Measurements from ENCODE around the gene FAM3C.
"Not testable (repeated sequence)": the region's sequence is repeated elsewhere in the genome, so short reads cannot be mapped to it uniquely, and the experiment has no call there.

The FAM3C gene, protein sequence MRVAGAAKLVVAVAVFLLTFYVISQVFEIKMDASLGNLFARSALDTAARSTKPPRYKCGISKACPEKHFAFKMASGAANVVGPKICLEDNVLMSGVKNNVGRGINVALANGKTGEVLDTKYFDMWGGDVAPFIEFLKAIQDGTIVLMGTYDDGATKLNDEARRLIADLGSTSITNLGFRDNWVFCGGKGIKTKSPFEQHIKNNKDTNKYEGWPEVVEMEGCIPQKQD

DNA sequence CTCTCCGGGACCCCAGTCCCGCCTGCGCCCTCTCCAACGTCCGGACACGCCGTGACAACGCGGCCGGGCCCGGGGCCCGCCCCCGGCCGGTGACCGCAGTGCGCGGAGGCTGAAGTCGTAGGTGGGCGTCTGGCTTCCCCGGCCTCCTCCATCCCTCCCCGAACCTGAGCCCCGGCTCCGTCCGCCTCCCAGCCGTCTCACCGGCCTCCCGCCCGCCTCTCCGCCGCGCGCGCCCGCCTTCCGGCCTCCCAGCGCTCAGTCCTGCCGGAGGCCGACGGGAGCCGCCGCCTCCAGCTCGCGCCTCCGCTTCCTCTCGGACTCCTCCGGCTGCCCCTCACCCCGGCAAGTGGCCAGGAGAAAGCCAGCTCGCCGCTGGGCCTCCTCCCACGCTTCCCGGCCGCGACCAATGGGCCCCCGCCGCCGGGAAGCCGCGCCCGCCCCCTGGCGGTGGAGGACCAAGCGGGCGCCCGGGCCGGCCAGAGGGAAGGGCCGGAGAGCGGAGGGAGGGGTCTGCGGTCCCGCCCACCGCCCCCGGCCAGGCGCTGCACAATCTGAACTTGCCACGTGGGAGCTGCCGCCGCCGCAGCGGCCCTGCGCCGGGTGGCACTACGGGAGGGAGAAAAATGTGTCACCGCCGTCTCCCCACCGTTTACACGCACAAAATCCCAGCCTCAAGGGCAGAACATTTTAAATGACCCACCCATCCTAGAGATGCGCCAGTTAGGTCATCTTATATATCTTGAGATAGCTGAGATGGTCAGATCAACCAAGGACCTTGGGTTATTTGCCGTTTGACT, at the start of gene FAM3C:
Gene FAM3C (minus strand): TSS at position 348 of the 797 bp plus-strand sequence. CDS start 13,339 bp downstream, outside the sequence.
- in situ Hi-C loops (cut with MboI; ENCODE audit: low sequenced_read_pairs): no loop called here

- in situ Hi-C loops (cut with MboI; ENCODE audit: low sequenced_read_pairs): no loop called here
Observed at GRCh38 chr7:121442845-121443244, 46.7 kb upstream of the FAM3C start.

DNA sequence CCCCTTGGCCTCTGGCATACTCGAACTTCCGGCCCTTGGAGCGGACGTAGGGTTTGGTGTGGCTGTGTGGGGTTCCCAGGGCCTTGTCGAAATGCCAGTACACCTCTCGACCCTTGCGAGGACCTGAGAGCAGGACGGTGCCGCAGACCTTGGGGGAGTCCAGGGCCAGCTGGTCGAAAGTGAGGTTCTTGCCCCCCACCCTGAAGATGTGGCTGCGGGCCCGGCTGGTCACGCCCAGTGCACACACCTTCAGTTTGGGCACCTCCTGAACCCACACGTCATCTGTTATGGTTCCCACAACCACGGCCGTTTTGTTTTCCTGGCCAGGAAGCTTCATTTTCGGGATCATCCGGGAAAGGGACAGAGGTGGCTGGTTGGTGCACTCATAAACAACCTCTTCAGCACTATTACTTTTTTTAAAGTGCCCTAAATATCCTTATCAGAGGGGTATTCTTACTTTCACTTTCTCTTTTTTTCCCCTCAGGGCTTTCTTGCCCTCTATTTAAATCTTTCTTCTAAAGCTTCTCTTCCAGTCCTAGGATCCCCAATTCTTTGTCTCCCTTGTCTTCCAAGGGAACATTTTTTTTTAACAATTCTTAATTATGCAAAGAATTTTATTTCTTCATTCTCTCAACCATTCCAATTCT, 44.9 kb upstream of the FAM3C start:
- in situ Hi-C loops (cut with MboI; ENCODE audit: low sequenced_read_pairs): no loop called here

DNA sequence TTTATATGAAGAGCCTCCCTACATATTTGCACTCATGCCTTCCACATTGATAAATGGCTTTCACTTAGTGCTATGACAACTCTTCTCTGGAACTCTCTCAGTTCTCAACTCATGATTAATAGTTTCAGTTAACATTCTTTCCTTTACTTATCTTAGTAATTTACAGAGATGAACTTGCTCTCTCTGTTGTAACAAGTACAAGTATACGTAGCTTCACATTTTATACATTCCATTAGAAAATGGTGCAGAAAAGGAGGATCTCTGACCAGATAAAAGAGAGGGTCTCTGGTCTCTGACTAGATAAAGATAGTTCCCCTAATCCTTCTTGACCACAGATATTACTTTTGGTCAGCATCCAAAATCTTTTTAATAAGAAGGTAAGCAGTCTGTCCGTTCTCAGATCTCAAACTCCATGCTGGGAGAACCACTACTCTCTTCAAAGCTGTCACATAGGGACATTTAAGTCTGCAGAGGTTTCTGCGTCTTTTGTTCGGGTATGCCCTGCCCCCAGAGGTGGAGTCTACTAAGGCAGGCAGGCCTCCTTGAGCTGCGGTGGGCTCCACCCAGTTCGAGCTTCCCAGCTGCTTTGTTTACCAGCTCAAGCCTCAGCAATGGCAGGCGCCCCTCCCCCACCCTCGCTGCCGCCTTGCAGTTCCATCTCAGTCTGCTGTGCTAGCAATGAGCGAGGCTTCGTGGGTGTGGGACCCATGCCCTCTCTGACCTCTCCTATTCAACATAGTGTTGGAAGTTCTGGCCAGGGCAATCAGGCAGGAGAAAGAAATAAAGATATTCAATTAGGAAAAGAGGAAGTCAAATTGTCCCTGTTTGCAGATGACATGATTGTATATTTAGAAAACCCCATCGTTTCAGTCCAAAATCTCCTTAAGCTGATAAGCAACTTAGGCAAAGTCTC, 42.2 kb upstream of the FAM3C start:
- in situ Hi-C loops (cut with MboI; ENCODE audit: low sequenced_read_pairs): not testable (repeated sequence)

DNA sequence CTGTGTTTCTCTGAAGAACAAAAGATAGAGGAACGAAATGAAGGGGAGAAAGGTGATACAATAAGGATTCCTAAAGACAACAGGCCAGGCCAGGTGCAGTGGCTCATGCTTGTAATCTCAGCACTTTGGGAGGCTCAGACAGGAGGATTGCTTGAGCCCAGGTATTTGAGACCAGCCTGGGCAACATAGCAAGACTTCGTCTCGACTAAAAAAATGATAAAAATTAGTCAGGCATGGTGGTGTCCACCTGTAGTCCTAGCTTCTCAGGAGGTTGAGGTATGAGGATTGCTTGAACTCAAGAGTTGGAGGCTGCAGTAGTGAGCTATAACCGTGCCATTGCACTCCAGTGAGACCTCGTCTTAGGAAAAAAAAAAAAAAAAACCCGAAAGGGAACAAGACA, 41.4 kb upstream of the FAM3C start:
- in situ Hi-C loops (cut with MboI; ENCODE audit: low sequenced_read_pairs): no loop called here

GRCh38 chr7:121436688-121437087, 40.6 kb upstream of the FAM3C start:
- in situ Hi-C loops (cut with MboI; ENCODE audit: low sequenced_read_pairs): no loop called here

DNA sequence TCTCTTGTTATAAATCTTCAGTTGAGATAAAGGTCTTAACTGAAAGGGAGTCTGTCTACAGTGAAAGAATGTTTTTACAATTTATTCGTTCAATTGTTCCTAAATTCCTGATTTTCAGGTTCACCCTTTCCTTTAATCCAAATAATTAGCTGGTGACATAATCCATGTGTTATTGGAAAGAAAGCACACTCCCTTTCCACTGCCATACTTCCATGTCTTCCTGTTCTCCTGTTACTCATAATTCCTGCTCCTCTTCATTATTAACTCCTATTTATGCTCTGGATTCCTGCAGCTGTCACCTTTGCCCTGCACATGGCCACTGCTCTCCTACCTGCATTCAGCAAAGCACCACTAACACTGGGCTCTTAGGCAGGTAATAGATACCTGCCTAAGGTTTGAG, 40.0 kb upstream of the FAM3C start:
- in situ Hi-C loops (cut with MboI; ENCODE audit: low sequenced_read_pairs): no loop called here

- in situ Hi-C loops (cut with MboI; ENCODE audit: low sequenced_read_pairs): no loop called here
Observed at GRCh38 chr7:121433775-121434174, 37.7 kb upstream of the FAM3C start.

DNA sequence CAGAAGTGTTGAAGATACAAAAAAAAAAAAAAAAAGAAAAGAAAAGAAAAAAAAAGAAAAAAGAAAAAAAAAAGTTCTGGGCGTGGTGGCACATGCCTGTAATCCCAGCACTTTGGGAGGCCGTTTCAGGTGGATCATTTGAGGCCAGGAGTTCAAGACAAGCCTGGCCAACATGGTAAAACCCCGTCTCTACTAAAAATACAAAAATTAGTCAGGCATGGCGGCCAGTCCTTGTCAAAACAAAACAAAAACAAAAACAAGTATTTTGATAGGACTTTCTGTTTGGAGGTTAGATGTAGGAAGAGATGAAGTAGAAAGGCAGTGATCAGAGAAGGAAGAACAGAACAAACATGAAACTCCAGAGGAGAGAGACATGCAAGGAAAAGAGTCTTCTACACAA, 36.4 kb upstream of the FAM3C start:
- in situ Hi-C loops (cut with MboI; ENCODE audit: low sequenced_read_pairs): not testable (repeated sequence)

- in situ Hi-C loops (cut with MboI; ENCODE audit: low sequenced_read_pairs): no loop called here
Observed at GRCh38 chr7:121431996-121432395, 35.9 kb upstream of the FAM3C start.

DNA sequence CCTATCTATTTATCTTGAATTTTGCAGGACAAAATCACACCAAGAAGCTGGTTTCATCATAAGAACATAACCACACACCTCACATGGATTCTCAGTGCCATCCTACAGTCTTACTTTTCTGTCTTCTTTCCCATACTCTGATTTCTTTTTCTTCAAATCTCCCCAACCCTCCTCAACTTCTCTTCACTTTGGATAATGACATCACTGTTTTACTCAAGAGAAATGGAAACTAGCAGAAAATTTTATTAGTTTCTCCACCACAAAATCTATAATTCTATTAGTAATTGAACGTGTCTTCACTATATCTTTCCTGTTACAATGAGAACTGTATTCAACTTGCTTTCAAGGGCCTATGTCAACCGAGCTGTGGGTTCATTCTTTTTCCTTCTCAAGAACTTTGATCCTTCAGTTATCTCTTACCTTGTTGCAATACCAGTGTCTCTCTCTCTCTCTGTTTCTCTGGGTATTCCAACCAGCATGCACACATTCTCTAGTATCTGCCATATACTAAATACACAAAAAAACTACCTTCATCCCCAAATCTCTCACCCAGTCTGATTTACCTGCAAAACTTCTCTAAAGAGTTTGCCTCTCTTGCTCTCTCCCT, 35.4 kb upstream of the FAM3C start:
- in situ Hi-C loops (cut with MboI; ENCODE audit: low sequenced_read_pairs): no loop called here

- in situ Hi-C loops (cut with MboI; ENCODE audit: low sequenced_read_pairs): no loop called here
Observed at GRCh38 chr7:121430558-121430957, 34.5 kb upstream of the FAM3C start.

GRCh38 chr7:121429798-121430197, 33.7 kb upstream of the FAM3C start:
- in situ Hi-C loops (cut with MboI; ENCODE audit: low sequenced_read_pairs): no loop called here

- in situ Hi-C loops (cut with MboI; ENCODE audit: low sequenced_read_pairs): no loop called here
Observed at GRCh38 chr7:121428855-121429489, 32.9 kb upstream of the FAM3C start.

GRCh38 chr7:121421743-121422142, 25.6 kb upstream of the FAM3C start:
- in situ Hi-C loops (cut with MboI; ENCODE audit: low sequenced_read_pairs): not testable (repeated sequence)

DNA sequence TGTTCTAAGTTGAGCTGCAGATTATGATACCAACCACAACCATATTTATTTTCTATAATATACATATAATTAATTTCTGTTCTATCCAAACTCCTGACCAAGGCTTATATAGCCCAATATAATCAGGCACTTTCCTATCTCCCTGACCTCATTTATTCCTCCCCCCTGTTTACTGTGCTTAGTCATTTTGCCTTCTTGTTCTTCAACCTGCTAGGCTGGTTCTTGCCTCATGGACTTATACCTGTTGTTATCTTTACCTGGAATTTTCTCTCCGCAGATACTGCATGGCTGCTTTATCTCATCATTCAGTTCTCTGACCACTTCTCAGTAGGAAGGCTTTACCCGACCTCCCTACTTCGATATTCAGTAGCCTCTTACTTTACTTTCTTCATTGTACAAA, 24.9 kb upstream of the FAM3C start:
- in situ Hi-C loops (cut with MboI; ENCODE audit: low sequenced_read_pairs): no loop called here

DNA sequence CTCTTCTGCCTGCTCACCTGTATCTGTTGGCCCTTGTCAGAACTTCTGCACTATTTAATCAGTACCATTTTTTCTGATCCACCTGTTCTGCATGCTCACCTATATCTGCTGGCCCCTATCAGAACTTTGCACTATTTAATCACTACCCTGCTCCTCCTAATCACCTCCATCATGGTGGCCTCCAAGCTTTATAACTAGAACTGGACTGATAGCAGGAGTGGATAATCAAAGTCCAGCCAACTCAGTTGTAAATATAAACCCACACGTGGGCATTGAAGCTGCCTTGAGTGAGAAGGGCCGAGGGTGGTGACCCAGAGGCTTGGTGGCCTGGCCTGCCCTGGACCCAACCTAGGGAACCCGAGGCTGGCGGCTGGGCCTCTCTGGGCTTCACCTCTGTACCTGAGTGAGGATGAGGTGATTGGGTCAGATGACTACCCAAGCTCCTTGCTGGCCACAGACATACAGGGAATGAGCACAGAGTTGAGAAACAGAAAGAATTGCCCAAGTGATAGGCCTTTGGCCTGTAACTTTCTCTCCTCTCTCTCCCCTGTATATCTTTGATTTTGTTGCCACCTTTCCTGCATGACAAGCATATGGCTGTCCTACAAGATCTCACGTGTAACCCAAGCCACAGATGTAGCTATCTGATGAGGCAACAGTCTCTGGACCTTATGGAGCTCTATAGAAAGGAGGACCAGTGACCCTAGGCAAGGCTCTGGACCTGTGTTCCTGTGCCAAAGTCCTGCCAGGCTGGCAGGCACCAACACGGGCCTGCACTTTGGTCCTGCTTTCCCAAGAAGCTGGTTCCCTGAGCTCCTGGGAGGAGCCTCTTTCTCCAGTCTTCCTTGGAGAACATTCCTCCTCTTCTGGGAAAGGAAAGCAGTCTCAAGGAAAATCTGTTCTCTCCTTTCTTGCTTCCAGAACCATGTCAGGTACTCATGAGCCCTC, 23.4 kb upstream of the FAM3C start:
- in situ Hi-C loops (cut with MboI; ENCODE audit: low sequenced_read_pairs): no loop called here

- in situ Hi-C loops (cut with MboI; ENCODE audit: low sequenced_read_pairs): no loop called here
Observed at GRCh38 chr7:121416533-121416932, 20.4 kb upstream of the FAM3C start.

- in situ Hi-C loops (cut with MboI; ENCODE audit: low sequenced_read_pairs): no loop called here
Observed at GRCh38 chr7:121414436-121414835, 18.3 kb upstream of the FAM3C start.
